Small intestine (tissue), 7 donors: Measurements from ENCODE around the gene CFAP299. TPM values are rescaled to one million over a fixed set of nuclear protein-coding genes. Genes with fewer than 3 reads are reported as not detected.
A peak's percentile ranks its signal among the peaks of the same experiment; 100 is the strongest.
"Not testable (repeated sequence)": the region's sequence is repeated elsewhere in the genome, so short reads cannot be mapped to it uniquely, and the experiment has no call there.

Experiments used
- DNase-seq, 2 donors: peaks; one replicate each; pipeline versions ENCODE4 v3.0.0 to v3.0.0-alpha.2; 2013
- FAIRE-seq: peaks from 2 replicates; lab custom pipeline; 2012; peaks lifted over from hg19 to GRCh38; lab: Jason Lieb, UNC
- H3K27ac ChIP-seq, 3 donors: one replicate each; pipeline ENCODE4 v1.5.1; 2013; ENCODE audit warnings: low read length in 2 of 3, mild to moderate bottlenecking in 2 of 3, control low read depth in 1 of 3, inconsistent platforms in 1 of 3, low read depth in 1 of 3, moderate library complexity in 1 of 3
- H3K27me3 ChIP-seq, 3 donors: one replicate each; pipeline ENCODE4 v1.6.1; 2013; ENCODE audit warnings: low read length in 3 of 3, inconsistent platforms in 1 of 3; ENCODE audit not compliant: control insufficient read depth in 3 of 3, insufficient read depth in 3 of 3
- H3K36me3 ChIP-seq, 3 donors: one replicate each; pipeline ENCODE4 v1.6.1; 2013; ENCODE audit warnings: low read length in 3 of 3, inconsistent platforms in 1 of 3, low read depth in 1 of 3, mild to moderate bottlenecking in 1 of 3, moderate library complexity in 1 of 3; ENCODE audit not compliant: control insufficient read depth in 3 of 3, insufficient read depth in 2 of 3
- H3K4me1 ChIP-seq, 3 donors: one replicate each; pipeline ENCODE4 v1.6.1; 2013; ENCODE audit warnings: low read length in 2 of 3, inconsistent platforms in 1 of 3, low read depth in 1 of 3, mild to moderate bottlenecking in 1 of 3, moderate library complexity in 1 of 3; ENCODE audit not compliant: control insufficient read depth in 3 of 3, insufficient read depth in 2 of 3
- H3K4me3 ChIP-seq, 3 donors: one replicate each; pipeline ENCODE4 v1.5.1; 2013; ENCODE audit warnings: low read length in 3 of 3, control low read depth in 1 of 3, inconsistent platforms in 1 of 3, low read depth in 1 of 3, mild to moderate bottlenecking in 1 of 3, moderate library complexity in 1 of 3
- H3K9me3 ChIP-seq, 2 donors: one replicate each; pipeline ENCODE4 v1.6.1; 2013; ENCODE audit warnings: low read depth in 1 of 2, low read length in 1 of 2; ENCODE audit not compliant: control insufficient read depth in 2 of 2, insufficient read depth in 1 of 2
- WGBS, 3 donors: extraction: QIAGEN DNeasy Blood & Tissue Kit; methylation state at CpG; one replicate each; pipeline ENCODE4 v1.1.7; 2013; 5-methylcytosine and 5-hydroxymethylcytosine counted together
- polyA plus RNA-seq, 4 donors: library from polyadenylated mRNA; stranded (reverse) in 3 of 4; unstranded in 1 of 4; fragments of 200-250 nt in 3 of 4; fragments of 120-200 nt in 1 of 4; gene quantifications; one replicate each; pipeline versions ENCODE4 v1.2.1 to v1.2.3, GENCODE V29; 2013
- donor health status: healthy with polysubstance abuse.
- donor health status: control.
- donor health status: control.
- donor health status: Bipolar disorder and iron deficiency.
- donor health status: healthy.

Gene CFAP299
- polyA plus RNA-seq, 4 donors: not detected

DNA sequence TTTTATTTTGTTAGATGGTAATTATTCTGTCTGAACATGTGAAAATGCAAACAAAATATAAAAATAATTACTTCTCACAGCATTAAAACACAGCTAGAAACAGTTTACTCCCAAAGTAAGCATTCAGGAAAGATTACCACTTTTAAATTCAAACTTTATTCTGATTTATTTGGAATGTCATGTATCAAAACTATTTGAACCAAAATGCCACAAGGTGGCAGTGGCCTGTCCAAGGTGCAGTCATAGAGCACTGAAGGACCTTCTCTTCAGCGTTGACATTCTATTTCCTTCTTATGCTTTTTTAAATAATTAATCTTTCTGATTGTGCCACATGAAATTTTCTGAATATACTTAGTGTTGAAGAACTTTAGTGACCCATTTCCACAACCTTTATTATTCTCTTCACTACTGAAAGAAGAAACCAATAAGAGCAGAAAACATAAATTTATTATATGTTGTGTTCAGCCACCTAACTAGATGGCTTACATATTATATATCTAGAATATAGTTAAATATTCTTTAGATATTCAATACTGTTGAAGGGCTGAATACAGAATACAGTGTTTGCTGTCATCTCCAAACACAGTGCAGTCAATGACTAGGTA is 283.6 kb downstream of the CFAP299 start:
- H3K36me3 ChIP-seq: no peaks in the 10 kb centered on the region
- FAIRE-seq (no peak), DNase-seq (peak in 1 of 2 donors; percentile 34)
- peaks cover 0 to 6% of the 10 kb centered on the region in 2 donors for H3K9me3 ChIP-seq
- no peaks in the 10 kb centered on the region for H3K4me1 ChIP-seq
- no peak overlapping the region for H3K27ac ChIP-seq
- no peaks in the 10 kb centered on the region for H3K27me3 ChIP-seq
- WGBS, 3 donors: 19 to 31% (median 26%) methylated on average over 1 of the region's 1 CpG
- no peak overlapping the region for H3K4me3 ChIP-seq

DNA sequence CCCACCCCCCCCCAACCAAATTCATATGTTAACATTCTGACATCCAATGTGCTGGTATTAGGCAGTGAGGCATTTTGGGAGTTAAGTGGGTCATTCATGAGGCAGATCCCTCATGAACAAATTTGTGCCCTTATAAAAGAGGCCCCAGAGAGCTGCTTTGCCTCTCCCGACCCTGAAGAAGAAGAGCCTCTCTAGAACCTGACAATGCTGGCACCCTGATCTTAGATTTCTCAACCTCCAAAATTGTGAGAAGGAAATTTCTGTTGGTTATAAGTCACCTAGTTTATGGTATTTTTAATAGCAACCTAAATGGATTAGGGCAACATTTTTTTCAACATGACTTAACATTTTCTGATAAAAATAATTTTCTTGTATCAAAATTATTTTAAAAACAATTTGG is 296.3 kb downstream of the CFAP299 start:
- FAIRE-seq (peak; percentile 81), DNase-seq (no peak)
- no peaks in the 10 kb centered on the region for H3K4me1 ChIP-seq
- no peaks in the 10 kb centered on the region for H3K36me3 ChIP-seq
- H3K27ac ChIP-seq: no peak overlapping the region
- H3K27me3 ChIP-seq: no peaks in the 10 kb centered on the region
- WGBS, 3 donors: 77 to 94% (median 78%) methylated on average over 1 of the region's 1 CpG
- H3K9me3 ChIP-seq: no peaks in the 10 kb centered on the region
- no peak overlapping the region for H3K4me3 ChIP-seq

DNA sequence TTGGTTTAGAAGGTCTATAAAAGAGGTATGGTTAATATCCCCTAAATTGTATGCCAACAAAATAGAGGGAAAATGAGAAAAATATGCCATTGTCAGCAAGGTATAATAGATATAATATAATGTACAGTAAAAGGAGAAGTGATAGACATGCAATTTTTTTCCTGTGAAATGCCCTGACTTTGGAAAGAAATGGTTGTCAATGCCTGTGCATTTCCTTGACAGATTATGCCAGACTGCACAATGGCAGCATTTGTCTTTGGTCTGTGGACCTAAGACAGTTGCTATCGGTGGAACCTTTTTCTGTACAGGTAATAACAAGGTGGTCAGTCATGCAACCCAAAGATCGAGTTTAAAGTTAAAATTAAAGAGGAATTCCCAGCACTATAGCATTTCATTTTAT is 301.7 kb downstream of the CFAP299 start:
- Histone ChIP-seq H3K27me3 (no peaks in the 10 kb centered on the region), H3K9me3 (no peaks in the 10 kb centered on the region), H3K36me3 (no peaks in the 10 kb centered on the region), H3K4me1 (no peaks in the 10 kb centered on the region), H3K4me3 (no peak overlapping the region), H3K27ac (no peak overlapping the region)
- DNase-seq (no peak), FAIRE-seq (no peak)
- WGBS, 3 donors: 81 to 91% (median 87%) methylated on average over 2 of the region's 2 CpGs

DNA sequence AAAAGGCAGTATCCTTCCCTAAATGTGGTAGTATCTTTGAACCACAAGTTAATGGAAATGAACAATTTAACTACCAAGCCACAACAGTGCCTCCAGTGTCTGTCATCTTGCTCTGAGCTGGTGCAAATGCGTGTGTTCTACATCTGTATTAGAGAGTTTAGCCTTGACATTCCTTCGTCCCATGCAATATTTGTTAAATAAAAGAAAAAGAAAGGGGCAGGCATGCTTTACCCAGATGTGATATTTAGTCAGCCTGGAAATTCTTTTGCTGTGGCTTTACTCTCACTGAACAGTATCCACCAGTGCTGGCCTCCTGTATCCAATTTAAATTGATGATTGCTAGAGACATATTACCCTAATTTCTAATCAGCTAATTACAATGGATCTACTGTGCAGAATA is 310.5 kb downstream of the CFAP299 start:
- Histone ChIP-seq H3K36me3 (no peaks in the 10 kb centered on the region), H3K27me3 (no peaks in the 10 kb centered on the region), H3K4me1 (no peaks in the 10 kb centered on the region), H3K27ac (no peak overlapping the region), H3K4me3 (no peak overlapping the region), H3K9me3 (no peaks in the 10 kb centered on the region)
- no peak for FAIRE-seq
- 82 to 91% (median 91%) methylated on average over 2 of the region's 2 CpGs for WGBS, 3 donors
- DNase-seq: no peak

DNA sequence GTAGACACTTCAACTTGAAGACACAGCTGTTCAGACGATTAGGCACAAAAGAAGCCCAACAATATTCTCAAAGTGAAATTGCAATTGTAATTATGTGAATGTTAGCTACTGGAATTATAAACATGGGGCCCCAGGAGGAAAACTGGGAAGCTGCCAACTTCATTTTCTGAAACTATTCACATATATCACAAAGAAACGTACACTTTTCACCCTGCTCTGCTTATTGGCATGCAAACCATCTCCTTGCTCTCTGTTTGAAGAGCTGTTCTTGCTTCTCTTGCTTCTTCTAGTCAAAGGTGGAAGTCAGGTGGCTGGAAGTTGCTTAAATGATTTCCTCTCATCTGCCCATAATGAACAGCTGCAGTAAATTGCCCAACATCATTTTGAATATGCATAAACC is 320.1 kb downstream of the CFAP299 start:
- Histone ChIP-seq H3K27me3 (no peaks in the 10 kb centered on the region), H3K4me1 (no peaks in the 10 kb centered on the region), H3K27ac (no peak overlapping the region), H3K9me3 (no peaks in the 10 kb centered on the region), H3K4me3 (no peak overlapping the region), H3K36me3 (no peaks in the 10 kb centered on the region)
- 52 to 83% (median 82%) methylated on average over 2 of the region's 2 CpGs for WGBS, 3 donors
- FAIRE-seq: no peak
- DNase-seq: no peak

DNA sequence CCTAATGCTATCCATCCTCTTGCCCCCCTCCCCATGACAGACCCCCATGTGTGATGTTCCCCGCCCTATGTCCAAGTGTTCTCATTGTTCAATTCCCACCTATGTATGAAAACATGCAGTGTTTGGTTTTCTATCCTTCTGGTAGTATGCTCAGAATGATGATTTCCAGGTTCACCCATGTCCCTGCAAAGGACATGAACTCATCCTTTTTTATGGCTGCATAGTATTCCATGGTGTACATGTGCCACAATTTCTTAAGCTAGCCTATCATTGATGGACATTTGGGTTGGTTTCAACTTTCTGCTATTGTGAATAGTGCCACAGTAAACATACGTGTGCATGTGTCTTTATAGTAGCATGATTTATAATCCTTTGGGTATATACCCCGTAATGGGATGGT is 334.6 kb downstream of the CFAP299 start:
- not testable (repeated sequence) for H3K4me3 ChIP-seq, DNase-seq, H3K4me1 ChIP-seq, H3K27ac ChIP-seq, FAIRE-seq, H3K27me3 ChIP-seq, H3K36me3 ChIP-seq, H3K9me3 ChIP-seq
- WGBS, 3 donors: 90 to 94% (median 91%) methylated on average over 3 of the region's 3 CpGs

DNA sequence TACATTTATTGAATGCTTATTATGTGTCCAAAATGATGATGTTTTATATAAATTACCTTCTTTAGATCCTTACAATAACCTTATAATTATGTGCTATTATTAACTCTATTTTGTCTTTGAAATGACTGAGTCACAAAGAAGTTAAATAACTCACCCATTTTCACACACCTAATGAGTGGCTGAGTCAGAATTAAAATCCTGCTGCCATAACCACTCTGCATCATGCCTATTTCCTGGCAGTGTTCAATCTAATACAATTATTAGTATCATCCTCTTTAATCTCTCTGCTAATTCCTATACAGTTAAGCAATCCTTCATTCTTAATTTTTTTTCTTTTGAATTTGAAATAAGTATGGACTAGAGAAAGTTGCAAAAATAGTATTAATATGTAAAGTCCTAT is 342.9 kb downstream of the CFAP299 start:
- Histone ChIP-seq H3K27me3 (no peaks in the 10 kb centered on the region), H3K36me3 (no peaks in the 10 kb centered on the region), H3K4me3 (no peak overlapping the region), H3K27ac (no peak overlapping the region), H3K4me1 (no peaks in the 10 kb centered on the region), H3K9me3 (peaks cover 0 to 5% of the 10 kb centered on the region in 2 donors)
- no peak for DNase-seq
- FAIRE-seq: no peak

DNA sequence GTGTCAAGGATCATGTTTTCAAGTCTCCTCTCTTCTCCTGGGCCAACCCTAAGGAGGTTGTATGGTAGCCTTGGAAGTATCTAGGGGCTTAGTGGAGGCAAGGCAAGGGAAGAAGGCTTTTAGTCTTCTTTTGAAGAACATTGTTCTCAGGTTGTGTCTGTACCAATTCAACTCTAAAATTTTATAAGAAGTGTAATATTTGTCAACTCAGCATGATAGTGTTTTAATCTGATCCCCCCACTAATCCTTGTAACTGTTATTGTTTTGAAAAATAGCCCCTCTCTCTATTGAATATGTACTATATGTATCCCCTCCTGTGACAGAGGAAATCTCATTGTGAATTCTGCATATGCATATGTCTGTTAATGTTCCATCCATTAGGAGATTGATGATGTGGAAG is 345.4 kb downstream of the CFAP299 start:
- DNase-seq (no peak), FAIRE-seq (no peak)
- H3K27me3 ChIP-seq: no peaks in the 10 kb centered on the region
- no peaks in the 10 kb centered on the region for H3K9me3 ChIP-seq
- no peak overlapping the region for H3K27ac ChIP-seq
- no peaks in the 10 kb centered on the region for H3K4me1 ChIP-seq
- no peaks in the 10 kb centered on the region for H3K36me3 ChIP-seq
- no peak overlapping the region for H3K4me3 ChIP-seq

DNA sequence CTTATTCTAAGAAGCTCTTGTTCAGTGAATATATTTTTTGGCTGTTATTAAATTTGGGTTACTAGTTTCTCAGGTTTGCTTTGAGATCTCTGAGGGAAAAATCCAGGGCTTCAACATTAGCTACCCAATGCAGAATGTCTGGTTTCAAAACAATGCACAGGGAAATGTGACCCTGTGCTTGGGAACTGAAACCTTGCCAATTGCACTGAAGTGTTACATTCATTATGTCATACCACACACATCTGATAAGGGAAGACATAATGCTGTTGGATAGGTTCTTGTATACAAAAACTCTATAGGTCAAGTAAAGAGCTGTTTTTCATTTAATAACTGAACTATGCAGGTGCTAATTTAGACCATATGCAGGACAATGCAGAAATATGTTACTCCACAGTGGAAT is 349.7 kb downstream of the CFAP299 start:
- H3K27me3 ChIP-seq: no peaks in the 10 kb centered on the region
- H3K36me3 ChIP-seq: no peaks in the 10 kb centered on the region
- no peaks in the 10 kb centered on the region for H3K4me1 ChIP-seq
- DNase-seq (no peak), FAIRE-seq (no peak)
- H3K9me3 ChIP-seq: no peaks in the 10 kb centered on the region
- no peak overlapping the region for H3K27ac ChIP-seq
- H3K4me3 ChIP-seq: no peak overlapping the region
